GM12878 (cell line): ENCODE results near the gene HDAC8. TPM values are rescaled to one million over a fixed set of nuclear protein-coding genes. Genes with fewer than 3 reads are reported as not detected.
A peak's percentile ranks its signal among the peaks of the same experiment; 100 is the strongest.

Experiments used
- ATAC-seq: fragments of 200-7000 bp; cut with Tn5 transposase; 3 replicates; pipeline ENCODE4 v1.9.1; 2020; ENCODE audit warnings: mild to moderate bottlenecking, moderate library complexity
- BruUV-seq: library from RNA; stranded (reverse); fragments of 400-500 nt; replicated peaks from 2 replicates; lab custom pipeline; 2021; lab: Mats Ljungman, UMichigan
- CTCF ChIA-PET: fragments of 300-600 bp; sonication (Branson Sonifier 250); formaldehyde crosslinking; extraction: SDS; loops from one replicate; lab custom pipeline; 2021; ENCODE audit warnings: inconsistent platforms; lab: Yijun Ruan, JAX
- POLR2A ChIA-PET: fragments of 350-600 bp; formaldehyde crosslinking; extraction: SDS; loops from one replicate; lab custom pipeline; 2021; ENCODE audit warnings: inconsistent platforms; lab: Charles Lee
- RAD21 ChIA-PET: fragments of 300-600 bp; sonication (Branson Sonifier 250); formaldehyde crosslinking; loops from one replicate; lab custom pipeline; 2023; ENCODE audit warnings: antibody characterized with exemption; ENCODE audit not compliant: unreplicated experiment; lab: Charles Lee
- SMC1A ChIA-PET: fragments of 300-600 bp; sonication (Branson Sonifier 250); formaldehyde crosslinking; loops from one replicate; lab custom pipeline; 2023; ENCODE audit not compliant: unreplicated experiment, uncharacterized antibody; lab: Charles Lee
- DNase-seq: peaks from one replicate; pipeline ENCODE4 v3.0.0-alpha.2; 2011; ENCODE audit warnings: low read depth, low spot score
- FAIRE-seq: peaks from 3 replicates; lab custom pipeline; 2011; peaks lifted over from hg19 to GRCh38; lab: Jason Lieb, UNC
- H2AFZ ChIP-seq: 2 replicates; pipeline ENCODE4 v1.6.0; 2011; ENCODE audit warnings: low read depth, low read length, control low read depth; ENCODE audit not compliant: control insufficient read depth
- H3K27ac ChIP-seq: 2 replicates; pipeline ENCODE4 v1.5.1; 2011; ENCODE audit warnings: control low read depth; ENCODE audit not compliant: control insufficient read depth, insufficient read depth
- H3K27me3 ChIP-seq, 2 experiments: replicated peaks in 1 of 2; 2 replicates each; pipeline versions ENCODE4 v1.6.0 to v1.6.1; 2011; ENCODE audit warnings: low read length in 1 of 2; ENCODE audit not compliant: control insufficient read depth in 2 of 2, insufficient read depth in 2 of 2
- H3K36me3 ChIP-seq, 2 experiments: 2 replicates each; pipeline ENCODE4 v1.5.1; 2011; ENCODE audit warnings: low read length in 1 of 2; ENCODE audit not compliant: control insufficient read depth in 2 of 2, insufficient read depth in 2 of 2
- H3K4me1 ChIP-seq: 2 replicates; pipeline ENCODE4 v1.6.1; 2011; ENCODE audit warnings: mild to moderate bottlenecking, low read length, moderate library complexity, mixed read lengths; ENCODE audit not compliant: control insufficient read depth, insufficient read depth
- H3K4me2 ChIP-seq: 2 replicates; pipeline ENCODE4 v1.6.0; 2011; ENCODE audit warnings: control low read depth; ENCODE audit not compliant: control insufficient read depth, insufficient read depth
- H3K4me3 ChIP-seq: fragments of 200-600 bp; sonication (generic); 2 replicates; pipeline ENCODE4 v1.5.1; 2016
- H3K79me2 ChIP-seq: 2 replicates; pipeline ENCODE4 v1.6.0; 2011; ENCODE audit warnings: low read length; ENCODE audit not compliant: control insufficient read depth, insufficient read depth
- H3K9ac ChIP-seq: 2 replicates; pipeline ENCODE4 v1.8.0; 2011; ENCODE audit warnings: low read length, control low read depth, mixed read lengths; ENCODE audit not compliant: control insufficient read depth, insufficient read depth
- H3K9me3 ChIP-seq: replicated peaks from 3 replicates; pipeline ENCODE4 v1.5.1; 2011; ENCODE audit warnings: mild to moderate bottlenecking, low read length; ENCODE audit not compliant: control insufficient read depth, insufficient read depth
- H4K20me1 ChIP-seq: 2 replicates; pipeline ENCODE4 v1.6.0; 2011; ENCODE audit not compliant: control insufficient read depth, insufficient read depth
- BCL3 ChIP-seq: IDR thresholded peaks from 2 replicates; pipeline ENCODE4 v1.6.1; 2011; ENCODE audit warnings: borderline replicate concordance, low read depth, mild to moderate bottlenecking, moderate library complexity, low read length; ENCODE audit not compliant: insufficient read depth, poor library complexity, severe bottlenecking
- CHD1 ChIP-seq: IDR thresholded peaks from 2 replicates; pipeline ENCODE4 v1.6.1; 2012; ENCODE audit warnings: low read depth, low read length, improper control_type of control experiment
- CHD2 ChIP-seq: IDR thresholded peaks from 2 replicates; pipeline ENCODE4 v1.6.1; 2011; ENCODE audit warnings: low read depth, low read length, improper control_type of control experiment, borderline replicate concordance
- CHD4 ChIP-seq: fragments of 200-600 bp; sonication (generic); IDR thresholded peaks from 2 replicates; pipeline ENCODE4 v1.6.1; 2016; ENCODE audit warnings: mild to moderate bottlenecking
- E2F8 ChIP-seq: fragments of 450-650 bp; IDR thresholded peaks from 2 replicates; pipeline ENCODE4 v1.6.1; 2018; ENCODE audit warnings: mild to moderate bottlenecking, low read depth, moderate library complexity; ENCODE audit not compliant: partially characterized antibody
- EGR1 ChIP-seq, 2 experiments: IDR thresholded peaks; 1 replicate in 1 of 2; 2 replicates in 1 of 2; pipeline ENCODE4 v1.6.1; 2011 to 2012; ENCODE audit warnings: low read depth in 2 of 2, low read length in 2 of 2, borderline replicate concordance in 1 of 2, mild to moderate bottlenecking in 1 of 2, moderate library complexity in 1 of 2
- HDAC6 ChIP-seq: fragments of 200-600 bp; sonication (generic); IDR thresholded peaks from one replicate; pipeline ENCODE4 v1.8.0; 2017; ENCODE audit warnings: antibody characterized with exemption; ENCODE audit not compliant: unreplicated experiment
- KAT2A ChIP-seq: conservative IDR thresholded peaks from 2 replicates; pipeline ENCODE4 v1.6.1; 2011; ENCODE audit warnings: low read depth, low read length; ENCODE audit not compliant: control insufficient read depth
- KDM1A ChIP-seq: fragments of 200-600 bp; sonication (generic); IDR thresholded peaks from 2 replicates; pipeline ENCODE4 v1.6.1; 2016; ENCODE audit warnings: borderline replicate concordance
- NFYA ChIP-seq: IDR thresholded peaks from 2 replicates; pipeline ENCODE4 v1.6.1; 2011; ENCODE audit warnings: low read depth, mild to moderate bottlenecking, low read length, improper control_type of control experiment, borderline replicate concordance
- NFYB ChIP-seq: IDR thresholded peaks from 2 replicates; pipeline ENCODE4 v1.6.1; 2011; ENCODE audit warnings: low read depth, mild to moderate bottlenecking, low read length, improper control_type of control experiment, moderate library complexity; ENCODE audit not compliant: insufficient read depth
- NRF1 ChIP-seq: conservative IDR thresholded peaks from 2 replicates; pipeline ENCODE4 v1.6.1; 2011; ENCODE audit warnings: mild to moderate bottlenecking, low read depth, low read length, improper control_type of control experiment
- YY1 ChIP-seq: IDR thresholded peaks from 2 replicates; pipeline ENCODE4 v1.6.1; 2011; ENCODE audit warnings: low read depth, mild to moderate bottlenecking, low read length
- ZNF384 ChIP-seq: IDR thresholded peaks from 2 replicates; pipeline ENCODE4 v1.6.1; 2012; ENCODE audit warnings: low read depth, mild to moderate bottlenecking, low read length, improper control_type of control experiment, borderline replicate concordance
- ZNF592 ChIP-seq: fragments of 450-650 bp; IDR thresholded peaks from 2 replicates; pipeline ENCODE4 v1.6.1; 2017; ENCODE audit warnings: mild to moderate bottlenecking, moderate library complexity
- WGBS: methylation state at CpG from one replicate; pipeline ENCODE4 v1.1.6; 2016; ENCODE audit warnings: low lambda C conversion rate; ENCODE audit not compliant: insufficient replicate concordance, insufficient coverage; ENCODE audit errors: missing lambda C conversion rate; 5-methylcytosine and 5-hydroxymethylcytosine counted together
- in situ Hi-C: fragments of 300-500 bp; cut with MboI; formaldehyde crosslinking; loops from 9 replicates; pipeline ENCODE4 v1.14.3; 2018; ENCODE audit warnings: mixed read lengths
- intact Hi-C: fragments of 100-400 bp; cut with micrococcal nuclease; formaldehyde crosslinking; loops from one replicate; pipeline ENCODE4 v1.14.2; 2022; ENCODE audit not compliant: unreplicated experiment
- polyA plus RNA-seq, 11 experiments: library from polyadenylated mRNA; depleted of rRNA in 4 of 11; unstranded in 6 of 11; stranded (reverse) in 5 of 11; fragments of >200 nt; fragmentation: Nextera tagmentation in 4 of 11; fragmentation: Illumina TruSeq in 1 of 11; extraction: Ambion mirVana in 4 of 11; extraction: Trizol in 1 of 11; gene quantifications; 1 replicate in 1 of 11; 2 replicates in 10 of 11; pipeline versions ENCODE4 v1.2.1 to v1.2.3, GENCODE V29; 2011 to 2016; ENCODE audit warnings: inconsistent platforms in 2 of 11, missing spikeins in 2 of 11, low read depth in 1 of 11
- total RNA-seq, 4 experiments: library from RNA; depleted of rRNA in 3 of 4; stranded (reverse); fragments of >200 nt in 3 of 4; fragmentation: Illumina TruSeq in 1 of 4; extraction: Trizol in 1 of 4; gene quantifications; 2 replicates each; pipeline versions ENCODE4 v1.2.1 to v1.2.3, GENCODE V29; 2013 to 2021

HDAC8 gene
- total and polyA plus RNA-seq, 10 of the 15 experiments (the other 5 are each of a cell fraction or from before 2014, with no cell fraction given), result 18.1 to 34.7 (median 29.1) TPM

GRCh38 chrX:72409993-72410392, 162.7 kb downstream of the HDAC8 start (continued):
- no peak for TF ChIP-seq NFYA
- no peak for TF ChIP-seq KAT2A
- no peak for TF ChIP-seq EGR1 (IDR thresholded peaks at IDR 0.05; ENCODE audit: borderline replicate concordance in 1 of 2, low read depth in 2 of 2, low read length in 2 of 2)
- TF ChIP-seq CHD2, result no peak
- TF ChIP-seq CHD1, result no peak
- no peak for TF ChIP-seq ZNF384
- TF ChIP-seq KDM1A, result no peak
- no peak for TF ChIP-seq ZNF592
- TF ChIP-seq, all 136 proteins: peak for 0

GRCh38 chrX:72408885-72409284, 163.8 kb downstream of the HDAC8 start:
- peak; percentile 27 for FAIRE-seq
- POLR2A ChIA-PET, result no interaction called here
- no peaks in the 10 kb centered on the region for H4K20me1 ChIP-seq
- peak; percentile 9 for DNase-seq
- 0 out of 2 replicates have a peak, but pooled peaks cover 3% of the 10 kb centered on the region for H3K4me1 ChIP-seq
- no peaks in the 10 kb centered on the region for H3K36me3 ChIP-seq
- H3K4me3 ChIP-seq, result no peak overlapping the region
- intact Hi-C loops (no loop called here), in situ Hi-C loops (no loop called here)
- BruUV-seq, result no TSS peak
- H3K9me3 ChIP-seq, result no peaks in the 10 kb centered on the region
- no peak overlapping the region for H3K9ac ChIP-seq
- CTCF ChIA-PET, result no interaction called here
- ATAC-seq, result peak; percentile 39
- 0% methylated on average over 2 of the region's 2 CpGs for WGBS
- H2AFZ ChIP-seq, result no peak overlapping the region
- RAD21 ChIA-PET, result no interaction called here
- H3K4me2 ChIP-seq, result 0 out of 2 replicates have a peak overlapping the region, but pooled peaks have one; percentile 2
- TF ChIP-seq BCL3 (no peak), YY1 (no peak), NFYB (0 out of 2 replicates have a peak, but pooled peaks have one; percentile 14), E2F8 (no peak), HDAC6 (no peak), NRF1 (no peak), CHD4 (no peak)
- TF ChIP-seq, all 136 proteins: peak for 1
- SMC1A ChIA-PET, result no interaction called here
- no peaks in the 10 kb centered on the region for H3K27me3 ChIP-seq
- no peak overlapping the region for H3K27ac ChIP-seq
- no peaks in the 10 kb centered on the region for H3K79me2 ChIP-seq
